Suprapubic skin (tissue), 3 donors: ENCODE data around the gene OPHN1.

ENCODE experiments used
- CTCF ChIP-seq, 2 donors: fragments of 200-600 bp in 1 of 2; fragments of 450-650 bp in 1 of 2; sonication (generic) in 1 of 2; IDR thresholded peaks; one replicate each; pipeline ENCODE4 v1.5.1; 2016 to 2019; ENCODE audit warnings: antibody characterized with exemption in 2 of 2, mild to moderate bottlenecking in 1 of 2, moderate library complexity in 1 of 2
- EP300 ChIP-seq: sonication (generic); formaldehyde crosslinking; IDR thresholded peaks from one replicate; pipeline ENCODE4 v1.6.1; 2017; ENCODE audit warnings: antibody characterized with exemption

DNA sequence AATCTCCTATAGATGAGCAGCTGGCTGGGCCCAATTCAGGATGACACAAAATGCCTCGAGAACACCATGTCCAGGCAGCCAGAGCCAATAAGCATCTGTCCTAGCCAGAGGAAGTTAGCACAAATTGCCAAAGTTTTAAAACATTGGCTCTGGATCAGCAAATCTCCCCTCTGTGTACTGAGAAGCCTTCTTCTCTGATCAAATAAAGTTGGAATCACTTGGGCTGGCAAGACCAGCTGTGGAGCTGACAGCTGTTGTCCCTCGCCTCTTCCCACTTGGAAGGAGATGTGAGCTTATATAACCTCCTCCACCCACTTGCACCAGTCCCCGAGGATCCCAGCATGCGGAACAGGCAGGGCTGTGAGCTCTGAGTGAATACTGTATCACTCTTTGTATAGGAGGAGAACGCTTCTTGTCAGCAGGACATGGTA, 183.9 kb downstream of the OPHN1 start:
- TF ChIP-seq EP300 (no peak), CTCF (IDR thresholded peaks at IDR 0.05) (no peak)
